ENCODE results near the gene COA5.

The COA5 gene

GRCh38 chr2:98608116-98608961 is at the start of gene COA5, which contains the start of gene UNC50:
COA5 (minus strand) TSS chr2:98608512; CDS start chr2:98608405, 107 bp downstream.
UNC50 (plus strand) TSS chr2:98608589; CDS start chr2:98609760, 1,171 bp downstream.
- H3K9me3 ChIP-seq (ENCODE audit: low read depth, low read length): no peaks in the 10 kb centered on the region
- DNase-seq (ENCODE audit: low read depth, low spot score): peak; percentile 39
- TF ChIP-seq POLR2AphosphoS5 (IDR thresholded peaks at IDR 0.05; ENCODE audit: borderline replicate concordance, low read depth, low read length): peak; percentile 94
- no peak for TF ChIP-seq EZH2 (IDR thresholded peaks at IDR 0.05)
- peak within 1 kb of the TSS; percentile 93 for H3K4me3 ChIP-seq
- H3K9ac ChIP-seq (ENCODE audit: insufficient read length): peak within 1 kb of the TSS; percentile 94
- peaks cover 32% of the 10 kb centered on the region for H3K36me3 ChIP-seq (ENCODE audit: insufficient read depth, low read length)
- H3K27ac ChIP-seq: peak within 1 kb of the TSS; percentile 64; the same call in 1 of the 2 replicates

- Histone ChIP-seq H3K36me3 (ENCODE audit: insufficient read depth, low read length) (no peaks in the 10 kb centered on the region), H3K9ac (ENCODE audit: insufficient read length) (no peak overlapping the region)
Observed at GRCh38 chr2:98656800-98657199, 48.5 kb upstream of the COA5 start.

GRCh38 chr2:98654699-98655495 is 46.6 kb upstream of the COA5 start:
- no peaks in the 10 kb centered on the region for H3K9me3 ChIP-seq (ENCODE audit: low read depth, low read length)
- no peak overlapping the region for H3K9ac ChIP-seq (ENCODE audit: insufficient read length)
- H3K36me3 ChIP-seq (ENCODE audit: insufficient read depth, low read length): no peaks in the 10 kb centered on the region
- H3K4me3 ChIP-seq: no peak overlapping the region
- no peak overlapping the region for H3K27ac ChIP-seq
- TF ChIP-seq EZH2 (IDR thresholded peaks at IDR 0.05) (no peak), POLR2AphosphoS5 (IDR thresholded peaks at IDR 0.05; ENCODE audit: borderline replicate concordance, low read depth, low read length) (no peak), FOXP2 (optimal IDR thresholded peaks at IDR 0.05; ENCODE audit: control extremely low read depth, extremely low read length, insufficient read depth) (no peak)
- no peak for DNase-seq (ENCODE audit: low read depth, low spot score)

More at GRCh38 chr2:98656800-98657199, 48.5 kb upstream of the COA5 start:
- TF ChIP-seq POLR2AphosphoS5 (IDR thresholded peaks at IDR 0.05; ENCODE audit: borderline replicate concordance, low read depth, low read length) (no peak), FOXP2 (optimal IDR thresholded peaks at IDR 0.05; ENCODE audit: control extremely low read depth, extremely low read length, insufficient read depth) (no peak), EZH2 (IDR thresholded peaks at IDR 0.05) (no peak)
- no peak for DNase-seq (ENCODE audit: low read depth, low spot score)
- H3K27ac ChIP-seq: no peak overlapping the region
- H3K4me3 ChIP-seq: no peak overlapping the region
- H3K9me3 ChIP-seq (ENCODE audit: low read depth, low read length): no peaks in the 10 kb centered on the region

GRCh38 chr2:98650998-98651397 is 42.7 kb upstream of the COA5 start:
- Histone ChIP-seq H3K9ac (ENCODE audit: insufficient read length) (no peak overlapping the region), H3K4me3 (no peak overlapping the region), H3K36me3 (ENCODE audit: insufficient read depth, low read length) (no peaks in the 10 kb centered on the region), H3K27ac (no peak overlapping the region), H3K9me3 (ENCODE audit: low read depth, low read length) (no peaks in the 10 kb centered on the region)
- TF ChIP-seq POLR2AphosphoS5 (IDR thresholded peaks at IDR 0.05; ENCODE audit: borderline replicate concordance, low read depth, low read length) (no peak), FOXP2 (optimal IDR thresholded peaks at IDR 0.05; ENCODE audit: control extremely low read depth, extremely low read length, insufficient read depth) (no peak), EZH2 (IDR thresholded peaks at IDR 0.05) (no peak)
- DNase-seq (ENCODE audit: low read depth, low spot score): no peak

- Histone ChIP-seq H3K9me3 (ENCODE audit: low read depth, low read length) (no peaks in the 10 kb centered on the region), H3K27ac (no peak overlapping the region)
- DNase-seq (ENCODE audit: low read depth, low spot score): no peak
Observed at GRCh38 chr2:98649992-98650375, 41.7 kb upstream of the COA5 start.

GRCh38 chr2:98649135-98649991 is 41.1 kb upstream of the COA5 start:
- H3K36me3 ChIP-seq (ENCODE audit: insufficient read depth, low read length): no peaks in the 10 kb centered on the region
- H3K9me3 ChIP-seq (ENCODE audit: low read depth, low read length): no peaks in the 10 kb centered on the region
- H3K4me3 ChIP-seq: no peak overlapping the region
- H3K9ac ChIP-seq (ENCODE audit: insufficient read length): no peak overlapping the region
- no peak overlapping the region for H3K27ac ChIP-seq
- DNase-seq (ENCODE audit: low read depth, low spot score): peak; percentile 20
- TF ChIP-seq EZH2 (IDR thresholded peaks at IDR 0.05) (no peak), FOXP2 (optimal IDR thresholded peaks at IDR 0.05; ENCODE audit: control extremely low read depth, extremely low read length, insufficient read depth) (no peak), POLR2AphosphoS5 (IDR thresholded peaks at IDR 0.05; ENCODE audit: borderline replicate concordance, low read depth, low read length) (no peak)

More at GRCh38 chr2:98649992-98650375, 41.7 kb upstream of the COA5 start:
- H3K9ac ChIP-seq (ENCODE audit: insufficient read length): no peak overlapping the region
- TF ChIP-seq FOXP2 (optimal IDR thresholded peaks at IDR 0.05; ENCODE audit: control extremely low read depth, extremely low read length, insufficient read depth): no peak
- TF ChIP-seq POLR2AphosphoS5 (IDR thresholded peaks at IDR 0.05; ENCODE audit: borderline replicate concordance, low read depth, low read length): no peak
- no peak for TF ChIP-seq EZH2 (IDR thresholded peaks at IDR 0.05)
- H3K36me3 ChIP-seq (ENCODE audit: insufficient read depth, low read length): no peaks in the 10 kb centered on the region
- no peak overlapping the region for H3K4me3 ChIP-seq

GRCh38 chr2:98648451-98648850 is 40.1 kb upstream of the COA5 start:
- H3K36me3 ChIP-seq (ENCODE audit: insufficient read depth, low read length): no peaks in the 10 kb centered on the region
- no peak overlapping the region for H3K4me3 ChIP-seq
- no peak overlapping the region for H3K27ac ChIP-seq
- DNase-seq (ENCODE audit: low read depth, low spot score): no peak
- TF ChIP-seq EZH2 (IDR thresholded peaks at IDR 0.05) (no peak), POLR2AphosphoS5 (IDR thresholded peaks at IDR 0.05; ENCODE audit: borderline replicate concordance, low read depth, low read length) (no peak), FOXP2 (optimal IDR thresholded peaks at IDR 0.05; ENCODE audit: control extremely low read depth, extremely low read length, insufficient read depth) (no peak)
- H3K9ac ChIP-seq (ENCODE audit: insufficient read length): no peak overlapping the region
- H3K9me3 ChIP-seq (ENCODE audit: low read depth, low read length): no peaks in the 10 kb centered on the region
